H1 (cell line): ENCODE data around the gene PTPRH. TPM values are rescaled to one million over a fixed set of nuclear protein-coding genes. Genes with fewer than 3 reads are reported as not detected.

Source experiments
- ASH2L ChIP-seq: fragments of 200-600, 300-600 bp; sonication (generic); IDR thresholded peaks from one replicate; pipeline ENCODE4 v1.7.1; 2017; ENCODE audit warnings: low read length
- BACH1 ChIP-seq: IDR thresholded peaks from 2 replicates; pipeline ENCODE4 v1.6.1; 2012; ENCODE audit warnings: low read length, improper control_type of control experiment
- CHD2 ChIP-seq: IDR thresholded peaks from 2 replicates; pipeline ENCODE4 v1.6.1; 2012; ENCODE audit warnings: low read length, improper control_type of control experiment
- CREB1 ChIP-seq: IDR thresholded peaks from 2 replicates; pipeline ENCODE4 v1.6.1; 2012; ENCODE audit warnings: inconsistent platforms
- CTBP2 ChIP-seq: IDR thresholded peaks from 2 replicates; pipeline ENCODE4 v1.7.0; 2011; ENCODE audit warnings: borderline replicate concordance, mild to moderate bottlenecking, moderate library complexity, mixed read lengths, low read length; ENCODE audit not compliant: insufficient read depth, insufficient read length
- EP300 ChIP-seq, 2 experiments: IDR thresholded peaks; 1 replicate in 1 of 2; 2 replicates in 1 of 2; pipeline ENCODE4 v1.6.1; 2011 to 2012; ENCODE audit warnings: low read depth in 2 of 2, low read length in 2 of 2, mild to moderate bottlenecking in 2 of 2, borderline replicate concordance in 1 of 2, inconsistent platforms in 1 of 2, moderate library complexity in 1 of 2
- FOSL1 ChIP-seq: IDR thresholded peaks from 2 replicates; pipeline ENCODE4 v1.6.1; 2011; ENCODE audit warnings: mild to moderate bottlenecking, low read depth, low read length, moderate library complexity; ENCODE audit not compliant: insufficient read depth
- GABPA ChIP-seq: IDR thresholded peaks from 2 replicates; pipeline ENCODE4 v1.6.1; 2011; ENCODE audit warnings: mild to moderate bottlenecking, low read length, moderate library complexity, borderline replicate concordance; ENCODE audit not compliant: insufficient read depth
- HDAC2 ChIP-seq, 2 experiments: fragments of 300-600 bp in 1 of 2; sonication (generic) in 1 of 2; IDR thresholded peaks; 2 replicates each; pipeline ENCODE4 v1.6.1; 2011 to 2012; ENCODE audit warnings: low read depth in 2 of 2, low read length in 2 of 2, mild to moderate bottlenecking in 2 of 2, moderate library complexity in 2 of 2, borderline replicate concordance in 1 of 2, inconsistent platforms in 1 of 2
- JUND ChIP-seq: IDR thresholded peaks from 2 replicates; pipeline ENCODE4 v1.6.1; 2011; ENCODE audit warnings: mild to moderate bottlenecking, improper control_type of control experiment, low read length
- KDM4A ChIP-seq: IDR thresholded peaks from one replicate; pipeline ENCODE4 v1.7.1; 2012; ENCODE audit warnings: low read depth, mild to moderate bottlenecking, moderate library complexity, low read length, inconsistent platforms; ENCODE audit not compliant: severe bottlenecking
- KDM5A ChIP-seq: fragments of 200-600 bp; IDR thresholded peaks from 2 replicates; pipeline ENCODE4 v1.7.1; 2012; ENCODE audit warnings: mild to moderate bottlenecking, low read length, inconsistent platforms, mixed read lengths
- POLR2AphosphoS5 ChIP-seq: IDR thresholded peaks from 2 replicates; pipeline ENCODE4 v1.6.1; 2011; ENCODE audit warnings: low read depth, low read length
- RXRA ChIP-seq: IDR thresholded peaks from 2 replicates; pipeline ENCODE4 v1.6.1; 2011; ENCODE audit warnings: low read depth, mild to moderate bottlenecking, low read length, moderate library complexity; ENCODE audit not compliant: insufficient read depth
- SAP30 ChIP-seq: fragments of 300-600 bp; sonication (generic); IDR thresholded peaks from 2 replicates; pipeline ENCODE4 v1.7.1; 2012; ENCODE audit warnings: low read length, moderate library complexity, mild to moderate bottlenecking, inconsistent platforms; ENCODE audit not compliant: insufficient read depth, insufficient replicate concordance
- SIX5 ChIP-seq: IDR thresholded peaks from 2 replicates; pipeline ENCODE4 v1.6.1; 2011; ENCODE audit warnings: mild to moderate bottlenecking, low read depth, low read length
- SP4 ChIP-seq: IDR thresholded peaks from 2 replicates; pipeline ENCODE4 v1.6.1; 2012; ENCODE audit warnings: low read length, inconsistent platforms
- SUZ12 ChIP-seq: fragments of 200-600 bp; sonication (generic); IDR thresholded peaks from 2 replicates; pipeline ENCODE4 v1.6.1; 2012; ENCODE audit warnings: mild to moderate bottlenecking, inconsistent platforms, low read length, moderate library complexity, mixed read lengths
- TAF1 ChIP-seq: IDR thresholded peaks from 2 replicates; pipeline ENCODE4 v1.6.1; 2011; ENCODE audit warnings: mild to moderate bottlenecking, low read depth, low read length
- YY1 ChIP-seq: IDR thresholded peaks from 2 replicates; pipeline ENCODE4 v1.6.1; 2011; ENCODE audit warnings: low read depth, mild to moderate bottlenecking, low read length
- polyA plus RNA-seq, 7 experiments: library from polyadenylated mRNA; depleted of rRNA in 3 of 7; stranded (reverse) in 5 of 7; unstranded in 2 of 7; fragments of >200 nt in 5 of 7; fragments of 200-250 nt in 2 of 7; gene quantifications; 1 replicate in 5 of 7; 2 replicates in 1 of 7; 4 replicates in 1 of 7; pipeline versions ENCODE4 v1.2.1 to v1.2.3, GENCODE V29; 2011 to 2013; ENCODE audit warnings: missing spikeins in 2 of 7, mixed read lengths in 2 of 7
- total RNA-seq: library from RNA; stranded (reverse); fragmentation: NEBNext Ultra II Directional; extraction: Animal tissue kit (Norgen Biotek cat#: 25700); gene quantifications from 2 replicates; pipeline ENCODE4 v1.2.1, GENCODE V29; 2021
- TF ChIP-seq, protein P1 (sequence below): IDR thresholded peaks from 2 replicates; pipeline ENCODE4 v1.6.1; 2011; ENCODE audit warnings: low read length, improper control_type of control experiment
- TF ChIP-seq, protein P2 (sequence below): IDR thresholded peaks from 2 replicates; pipeline ENCODE4 v1.6.1; 2011; ENCODE audit warnings: low read depth, mild to moderate bottlenecking, low read length; ENCODE audit not compliant: insufficient read depth
- TF ChIP-seq, protein P3 (sequence below): IDR thresholded peaks from 2 replicates; pipeline ENCODE4 v1.6.1; 2012; ENCODE audit warnings: inconsistent platforms

The PTPRH gene
- total and polyA plus RNA-seq, 2 of the 8 experiments (the other 6 are each of a cell fraction or from before 2014, with no cell fraction given) = 0.30 to 0.39 TPM

DNA sequence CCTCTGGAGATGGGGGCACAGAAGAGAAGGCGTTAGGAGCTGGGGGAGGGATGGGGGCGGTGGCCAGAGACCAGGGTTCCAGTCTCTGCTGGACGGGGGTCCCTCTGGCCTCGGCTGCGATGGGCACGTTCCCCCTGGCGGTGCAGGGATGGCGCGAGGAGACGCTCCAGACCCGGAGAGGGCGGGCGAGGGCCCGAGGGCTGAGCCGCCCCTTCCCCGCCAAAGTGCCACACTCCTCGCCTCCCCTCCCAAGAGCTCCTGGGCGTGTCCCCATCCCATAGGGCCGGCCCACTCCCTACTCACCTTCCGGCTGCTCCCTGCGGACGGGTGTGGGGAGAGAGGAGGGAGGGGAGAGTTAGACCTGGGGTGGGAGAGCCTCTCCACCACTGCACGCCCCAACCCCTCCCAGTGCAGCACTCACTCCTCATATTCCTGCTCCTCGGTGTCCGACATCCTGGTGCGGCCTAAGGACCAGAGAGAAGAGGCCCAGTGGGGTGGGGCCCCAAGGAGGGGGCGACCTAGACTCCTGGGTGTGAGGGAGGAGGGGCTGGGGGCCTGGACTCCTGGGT is 62.5 kb downstream of the PTPRH start (continued):
- TF ChIP-seq SP4 (no peak), SAP30 (no peak), CHD2 (no peak), TAF1 (no peak), KDM5A (no peak), FOSL1 (no peak), HDAC2 (IDR thresholded peaks at IDR 0.05; ENCODE audit: borderline replicate concordance in 1 of 2, low read depth in 2 of 2, low read length in 2 of 2) (peak in 1 of 2 experiments; percentile 55; a peak in 1 of 4 replicates), SIX5 (no peak), YY1 (no peak), CTBP2 (no peak), SUZ12 (no peak), JUND (no peak), BACH1 (no peak), ASH2L (peak; percentile 40), POLR2AphosphoS5 (no peak), EP300 (IDR thresholded peaks at IDR 0.05; ENCODE audit: borderline replicate concordance in 1 of 2, low read depth in 2 of 2, low read length in 2 of 2) (no peak; a peak in 1 of 3 replicates), CREB1 (0 out of 2 replicates have a peak, but pooled peaks have one; percentile 17), RXRA (no peak), KDM4A (peak; percentile 92), GABPA (no peak)
- TF ChIP-seq, protein P1, sequence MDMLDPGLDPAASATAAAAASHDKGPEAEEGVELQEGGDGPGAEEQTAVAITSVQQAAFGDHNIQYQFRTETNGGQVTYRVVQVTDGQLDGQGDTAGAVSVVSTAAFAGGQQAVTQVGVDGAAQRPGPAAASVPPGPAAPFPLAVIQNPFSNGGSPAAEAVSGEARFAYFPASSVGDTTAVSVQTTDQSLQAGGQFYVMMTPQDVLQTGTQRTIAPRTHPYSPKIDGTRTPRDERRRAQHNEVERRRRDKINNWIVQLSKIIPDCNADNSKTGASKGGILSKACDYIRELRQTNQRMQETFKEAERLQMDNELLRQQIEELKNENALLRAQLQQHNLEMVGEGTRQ = no peak
- TF ChIP-seq, protein P2, sequence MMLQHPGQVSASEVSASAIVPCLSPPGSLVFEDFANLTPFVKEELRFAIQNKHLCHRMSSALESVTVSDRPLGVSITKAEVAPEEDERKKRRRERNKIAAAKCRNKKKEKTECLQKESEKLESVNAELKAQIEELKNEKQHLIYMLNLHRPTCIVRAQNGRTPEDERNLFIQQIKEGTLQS = no peak
- TF ChIP-seq, protein P3, sequence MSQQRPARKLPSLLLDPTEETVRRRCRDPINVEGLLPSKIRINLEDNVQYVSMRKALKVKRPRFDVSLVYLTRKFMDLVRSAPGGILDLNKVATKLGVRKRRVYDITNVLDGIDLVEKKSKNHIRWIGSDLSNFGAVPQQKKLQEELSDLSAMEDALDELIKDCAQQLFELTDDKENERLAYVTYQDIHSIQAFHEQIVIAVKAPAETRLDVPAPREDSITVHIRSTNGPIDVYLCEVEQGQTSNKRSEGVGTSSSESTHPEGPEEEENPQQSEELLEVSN = peak; percentile 49; the same call in 1 of the 2 replicates
